Esophagus muscularis mucosa (tissue), 4 donors: ENCODE results near the gene PSME3IP1. TPM values are rescaled to one million over a fixed set of nuclear protein-coding genes. Genes with fewer than 3 reads are reported as not detected.

ENCODE experiments used
- DNase-seq: peaks from one replicate; pipeline ENCODE4 v3.0.0-alpha.2; 2017; ENCODE audit errors: extremely low spot score
- H3K27ac ChIP-seq, 4 donors: fragments of 200-600 bp; sonication (generic); replicated peaks in 1 of 4; 1 replicate in 3 of 4; 2 replicates in 1 of 4; pipeline ENCODE4 v1.5.1; 2016 to 2019; ENCODE audit warnings: mild to moderate bottlenecking in 1 of 4
- H3K27me3 ChIP-seq, 4 donors: fragments of 200-600 bp; sonication (generic); one replicate each; pipeline versions ENCODE4 v1.5.1 to v1.6.0; 2016 to 2019
- H3K36me3 ChIP-seq, 4 donors: fragments of 200-600 bp; sonication (generic); one replicate each; pipeline ENCODE4 v1.5.1; 2016 to 2019
- H3K4me1 ChIP-seq, 4 donors: fragments of 200-600 bp; sonication (generic); one replicate each; pipeline ENCODE4 v1.5.1; 2016 to 2019
- H3K4me3 ChIP-seq, 4 donors: fragments of 200-600 bp; sonication (generic); 1 replicate in 2 of 4; 2 replicates in 2 of 4; pipeline ENCODE4 v1.5.1; 2016 to 2019; ENCODE audit warnings: mild to moderate bottlenecking in 4 of 4, moderate library complexity in 1 of 4
- H3K9me3 ChIP-seq, 4 donors: fragments of 200-600 bp; sonication (generic); 1 replicate in 3 of 4; 2 replicates in 1 of 4; pipeline ENCODE4 v1.5.1; 2016 to 2019
- EP300 ChIP-seq: sonication (generic); formaldehyde crosslinking; IDR thresholded peaks from one replicate; pipeline ENCODE4 v1.6.1; 2017; ENCODE audit warnings: antibody characterized with exemption
- POLR2A ChIP-seq: fragments of 450-650 bp; IDR thresholded peaks from one replicate; pipeline ENCODE4 v1.6.1; 2017; ENCODE audit warnings: antibody characterized with exemption, moderate library complexity, mild to moderate bottlenecking, low read depth
- POLR2AphosphoS5 ChIP-seq, 2 donors: sonication (generic); formaldehyde crosslinking; IDR thresholded peaks; one replicate each; pipeline ENCODE4 v1.6.1; 2017; ENCODE audit warnings: antibody characterized with exemption in 2 of 2
- WGBS: methylation state at CpG from one replicate; pipeline ENCODE4 v1.1.5; 2018; 5-methylcytosine and 5-hydroxymethylcytosine counted together
- intact Hi-C: fragments of 100-400 bp; cut with DNase I; formaldehyde crosslinking; loops from one replicate; pipeline ENCODE4 v1.15.1; 2023
- total RNA-seq, 4 donors: library from RNA; depleted of rRNA; stranded (reverse); fragments of >200 nt; gene quantifications; one replicate each; pipeline versions ENCODE4 v1.1.0 to v1.2.1, GENCODE V29; 2016
- TF ChIP-seq, protein P1 (sequence below), 3 experiments: fragments of 200-600 bp in 2 of 3; fragments of 450-650 bp in 1 of 3; sonication (generic) in 2 of 3; IDR thresholded peaks; one replicate each; pipeline ENCODE4 v1.5.1; 2017 to 2019; ENCODE audit warnings: antibody characterized with exemption in 3 of 3, mild to moderate bottlenecking in 2 of 3, moderate library complexity in 1 of 3

Gene PSME3IP1
- total RNA-seq, 4 donors from 2014 or later = 47.8 to 60.7 (median 57.5) TPM

DNA sequence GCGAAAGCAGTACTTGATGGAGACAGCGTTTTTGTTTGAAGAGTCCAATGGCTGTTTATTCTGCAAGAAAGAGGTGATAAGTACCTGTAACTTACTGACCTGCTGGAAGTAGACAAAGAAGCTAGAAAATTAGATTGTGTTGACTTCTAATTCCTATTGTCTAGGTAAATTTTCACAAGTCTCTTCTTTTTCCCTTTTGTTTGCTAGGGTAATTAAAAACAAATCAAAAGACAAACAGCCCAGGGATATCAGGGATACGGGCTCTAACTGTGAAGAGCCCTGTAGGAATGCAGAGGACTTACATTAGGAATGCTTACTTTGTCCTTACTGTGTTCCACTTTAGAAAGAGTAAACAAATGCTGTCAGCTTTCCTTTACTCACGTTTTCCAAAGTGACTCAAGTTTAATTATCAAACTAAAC is 7.0 kb downstream of the PSME3IP1 start:
- no peaks in the 10 kb centered on the region for H3K27me3 ChIP-seq
- no peaks in the 10 kb centered on the region for H3K9me3 ChIP-seq
- H3K27ac ChIP-seq = no peak overlapping the region
- no peak for TF ChIP-seq POLR2A
- TF ChIP-seq, protein P1, sequence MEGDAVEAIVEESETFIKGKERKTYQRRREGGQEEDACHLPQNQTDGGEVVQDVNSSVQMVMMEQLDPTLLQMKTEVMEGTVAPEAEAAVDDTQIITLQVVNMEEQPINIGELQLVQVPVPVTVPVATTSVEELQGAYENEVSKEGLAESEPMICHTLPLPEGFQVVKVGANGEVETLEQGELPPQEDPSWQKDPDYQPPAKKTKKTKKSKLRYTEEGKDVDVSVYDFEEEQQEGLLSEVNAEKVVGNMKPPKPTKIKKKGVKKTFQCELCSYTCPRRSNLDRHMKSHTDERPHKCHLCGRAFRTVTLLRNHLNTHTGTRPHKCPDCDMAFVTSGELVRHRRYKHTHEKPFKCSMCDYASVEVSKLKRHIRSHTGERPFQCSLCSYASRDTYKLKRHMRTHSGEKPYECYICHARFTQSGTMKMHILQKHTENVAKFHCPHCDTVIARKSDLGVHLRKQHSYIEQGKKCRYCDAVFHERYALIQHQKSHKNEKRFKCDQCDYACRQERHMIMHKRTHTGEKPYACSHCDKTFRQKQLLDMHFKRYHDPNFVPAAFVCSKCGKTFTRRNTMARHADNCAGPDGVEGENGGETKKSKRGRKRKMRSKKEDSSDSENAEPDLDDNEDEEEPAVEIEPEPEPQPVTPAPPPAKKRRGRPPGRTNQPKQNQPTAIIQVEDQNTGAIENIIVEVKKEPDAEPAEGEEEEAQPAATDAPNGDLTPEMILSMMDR (IDR thresholded peaks at IDR 0.05) = no peak
- TF ChIP-seq POLR2AphosphoS5 (IDR thresholded peaks at IDR 0.05) = no peak
- no peak for TF ChIP-seq EP300
- peaks cover 0 to 2% (median 0%) of the 10 kb centered on the region in 4 donors for H3K36me3 ChIP-seq
- 65% methylated on average over 4 of the region's 4 CpGs for WGBS
- peaks cover 10 to 42% (median 26%) of the 10 kb centered on the region in 4 donors for H3K4me1 ChIP-seq
- intact Hi-C loops = no loop called here
- H3K4me3 ChIP-seq = no peak overlapping the region
- DNase-seq = no peak

DNA sequence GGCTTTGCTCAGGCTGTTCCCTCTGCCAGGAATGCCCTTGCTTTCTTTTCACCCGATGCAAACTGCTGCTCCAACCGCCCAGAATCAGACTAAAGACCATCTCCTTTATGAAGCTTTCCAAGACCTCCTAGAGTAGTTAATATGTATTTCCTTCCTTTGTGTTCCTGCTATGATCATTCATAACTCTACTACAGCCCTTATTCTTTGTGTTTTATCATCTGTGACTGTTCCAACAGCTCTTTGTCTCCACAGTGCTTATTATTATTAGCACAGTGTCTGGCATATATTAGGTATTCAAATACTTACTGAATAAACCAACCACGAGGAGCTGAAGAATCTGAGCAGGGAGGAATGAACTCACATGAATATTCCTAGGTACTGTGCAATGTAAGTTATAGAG is 7.6 kb downstream of the PSME3IP1 start:
- H3K36me3 ChIP-seq = peaks cover 3 to 8% (median 4%) of the 10 kb centered on the region in 4 donors
- no peak overlapping the region for H3K27ac ChIP-seq
- no peak for DNase-seq
- WGBS = 46% methylated on average over 3 of the region's 3 CpGs
- H3K9me3 ChIP-seq = no peaks in the 10 kb centered on the region
- no peak for TF ChIP-seq POLR2AphosphoS5 (IDR thresholded peaks at IDR 0.05)
- TF ChIP-seq, protein P1 (IDR thresholded peaks at IDR 0.05) = no peak
- no peak overlapping the region for H3K4me3 ChIP-seq
- H3K4me1 ChIP-seq = peaks cover 10 to 42% (median 24%) of the 10 kb centered on the region in 4 donors
- H3K27me3 ChIP-seq = no peaks in the 10 kb centered on the region
- intact Hi-C loops = no loop called here

DNA sequence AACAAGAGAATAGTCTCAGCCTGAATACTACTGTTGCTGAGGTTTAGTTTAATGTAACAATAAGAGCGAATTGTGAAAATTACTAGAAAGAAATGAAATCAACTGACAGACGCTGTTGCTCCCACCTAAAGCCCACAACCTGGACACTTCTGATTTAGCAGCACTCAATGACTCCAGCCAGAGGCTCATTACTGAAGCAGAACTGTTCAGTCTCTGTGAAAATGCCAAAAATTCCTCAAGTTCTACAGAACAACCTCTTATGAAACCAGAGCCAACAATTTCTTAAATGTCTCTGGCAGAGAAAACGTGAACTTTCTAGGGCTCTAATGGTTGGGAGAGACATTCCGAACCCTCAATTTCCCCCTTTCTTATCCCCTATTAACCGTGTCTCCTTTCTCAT is 9.9 kb downstream of the PSME3IP1 start:
- Histone ChIP-seq H3K27me3 (no peaks in the 10 kb centered on the region), H3K9me3 (no peaks in the 10 kb centered on the region), H3K4me3 (no peak overlapping the region), H3K36me3 (peaks cover 24 to 31% (median 27%) of the 10 kb centered on the region in 4 donors), H3K4me1 (peaks cover 10 to 42% (median 23%) of the 10 kb centered on the region in 4 donors), H3K27ac (peak overlapping the region in 1 of 4 donors; percentile 4)
- TF ChIP-seq, protein P1 (IDR thresholded peaks at IDR 0.05) = no peak
- TF ChIP-seq POLR2A (no peak), POLR2AphosphoS5 (IDR thresholded peaks at IDR 0.05) (no peak), EP300 (no peak)
- DNase-seq = no peak
- intact Hi-C loops = no loop called here
- 56% methylated on average over 5 of the region's 5 CpGs for WGBS

DNA sequence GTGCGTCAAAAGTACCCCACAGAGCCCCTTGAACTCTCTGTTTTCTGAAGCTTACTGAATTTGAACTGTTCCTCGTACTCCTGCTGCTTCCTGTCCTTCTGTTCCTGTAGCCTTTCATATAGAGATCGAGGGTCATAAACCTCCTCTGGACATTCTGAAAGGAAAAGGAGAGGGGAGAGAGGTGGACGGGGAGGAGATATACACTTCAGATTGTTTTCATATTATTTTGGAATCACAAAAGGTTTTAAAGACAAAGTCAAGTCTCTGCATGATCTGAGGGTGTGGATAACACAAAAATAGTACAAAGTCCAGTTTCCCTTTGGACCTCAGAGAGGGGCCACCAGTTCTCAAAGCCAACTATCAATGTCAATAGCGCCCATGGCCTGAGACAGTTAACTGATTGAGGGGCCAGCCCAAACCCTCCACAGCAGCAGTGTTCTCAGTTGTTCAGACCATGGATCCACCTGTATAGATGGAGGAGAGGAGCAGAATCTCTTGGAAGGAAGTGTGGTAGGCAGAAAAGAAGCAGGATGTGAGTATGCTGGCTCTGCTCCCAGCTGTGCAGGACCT is 13.0 kb downstream of the PSME3IP1 start:
- TF ChIP-seq POLR2A (no peak), POLR2AphosphoS5 (IDR thresholded peaks at IDR 0.05) (no peak), EP300 (no peak)
- TF ChIP-seq, protein P1 (IDR thresholded peaks at IDR 0.05) = no peak
- no peak overlapping the region for H3K4me3 ChIP-seq
- H3K9me3 ChIP-seq = no peaks in the 10 kb centered on the region
- no peaks in the 10 kb centered on the region for H3K27me3 ChIP-seq
- peaks cover under 1 to 18% (median 9%) of the 10 kb centered on the region in 4 donors for H3K4me1 ChIP-seq
- H3K27ac ChIP-seq = no peak overlapping the region
- WGBS = 74% methylated on average over 5 of the region's 5 CpGs
- peaks cover 35 to 50% (median 45%) of the 10 kb centered on the region in 4 donors for H3K36me3 ChIP-seq
- no peak for DNase-seq
- intact Hi-C loops = no loop called here

DNA sequence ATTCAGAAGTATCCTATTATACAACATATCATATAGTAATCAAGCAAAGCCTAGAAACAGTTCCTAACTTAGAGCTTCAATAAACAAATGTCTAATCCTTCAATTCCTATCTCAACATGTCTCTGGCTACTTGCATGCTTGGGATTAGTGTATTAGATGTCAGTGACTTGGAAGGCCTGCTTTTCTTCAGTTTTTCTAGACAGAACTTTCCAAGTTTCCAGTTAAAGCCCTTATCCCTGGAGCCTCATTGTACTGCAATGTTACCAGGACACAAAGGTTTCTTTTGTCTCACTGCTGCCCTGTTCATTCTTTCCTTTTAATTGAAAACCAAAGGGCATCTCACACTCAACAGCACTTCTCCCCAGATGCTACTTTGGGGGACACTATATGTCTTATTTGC is 16.5 kb downstream of the PSME3IP1 start:
- intact Hi-C loops = loop anchor here (2.0 kb wide), 1 partner anchor 85 kb away; no protein-coding TSS in a partner anchor
- no peak for DNase-seq
- H3K27me3 ChIP-seq = no peaks in the 10 kb centered on the region
- peaks cover 0 to 14% (median 8%) of the 10 kb centered on the region in 4 donors for H3K4me1 ChIP-seq
- no peak overlapping the region for H3K4me3 ChIP-seq
- peaks cover 61 to 81% (median 73%) of the 10 kb centered on the region in 4 donors for H3K36me3 ChIP-seq
- TF ChIP-seq EP300 = no peak
- TF ChIP-seq, protein P1 (IDR thresholded peaks at IDR 0.05) = no peak
- no peak for TF ChIP-seq POLR2A
- no peak for TF ChIP-seq POLR2AphosphoS5 (IDR thresholded peaks at IDR 0.05)
- no peaks in the 10 kb centered on the region for H3K9me3 ChIP-seq
- H3K27ac ChIP-seq = no peak overlapping the region
